CD14-positive monocyte (primary cell): ENCODE data around the gene KCNN3. TPM values are rescaled to one million over a fixed set of nuclear protein-coding genes. Genes with fewer than 3 reads are reported as not detected.

Source experiments
- DNase-seq, 3 donors: peaks; one replicate each; pipeline ENCODE4 v3.0.0-alpha.2; 2011 to 2022
- H2AFZ ChIP-seq: 2 replicates; pipeline ENCODE4 v1.6.0; 2012; ENCODE audit warnings: mild to moderate bottlenecking, low read depth, low read length, inconsistent platforms; ENCODE audit not compliant: insufficient read depth, poor library complexity, severe bottlenecking
- H3K27ac ChIP-seq, 2 donors: 1 replicate in 1 of 2; 2 replicates in 1 of 2; pipeline ENCODE4 v1.5.1; 2012 to 2013; ENCODE audit warnings: low read length in 2 of 2, control low read depth in 1 of 2, inconsistent platforms in 1 of 2, low read depth in 1 of 2, mild to moderate bottlenecking in 1 of 2
- H3K27me3 ChIP-seq, 2 donors: one replicate each; pipeline versions ENCODE4 v1.6.0 to v1.6.1; 2011 to 2013; ENCODE audit warnings: low read length in 2 of 2; ENCODE audit not compliant: control insufficient read depth in 2 of 2, insufficient read depth in 2 of 2
- H3K36me3 ChIP-seq, 2 donors: replicated peaks in 1 of 2; 1 replicate in 1 of 2; 2 replicates in 1 of 2; pipeline versions ENCODE4 v1.5.1 to v1.6.1; 2012 to 2013; ENCODE audit warnings: low read length in 2 of 2, control low read depth in 1 of 2, inconsistent platforms in 1 of 2, mild to moderate bottlenecking in 1 of 2; ENCODE audit not compliant: insufficient read depth in 2 of 2, control insufficient read depth in 1 of 2
- H3K4me1 ChIP-seq, 2 donors: 1 replicate in 1 of 2; 2 replicates in 1 of 2; pipeline versions ENCODE4 v1.5.1 to v1.6.1; 2012 to 2013; ENCODE audit warnings: low read length in 2 of 2, control low read depth in 1 of 2, inconsistent platforms in 1 of 2, mild to moderate bottlenecking in 1 of 2, moderate library complexity in 1 of 2; ENCODE audit not compliant: insufficient read depth in 2 of 2, control insufficient read depth in 1 of 2
- H3K4me2 ChIP-seq: replicated peaks from 2 replicates; pipeline ENCODE3; 2012; ENCODE audit warnings: low read length, moderate library complexity, mild to moderate bottlenecking; ENCODE audit not compliant: poor library complexity, severe bottlenecking; ENCODE audit errors: extremely low read depth
- H3K4me3 ChIP-seq, 3 experiments: fragments of 200-600 bp in 1 of 3; sonication (generic) in 1 of 3; replicated peaks in 1 of 3; 1 replicate in 2 of 3; 2 replicates in 1 of 3; pipeline ENCODE4 v1.5.1; 2011 to 2013; ENCODE audit warnings: low read length in 3 of 3, mild to moderate bottlenecking in 3 of 3, control low read depth in 2 of 3, low read depth in 2 of 3, inconsistent platforms in 1 of 3, moderate library complexity in 1 of 3
- H3K79me2 ChIP-seq: 2 replicates; pipeline ENCODE4 v1.6.0; 2012; ENCODE audit warnings: mild to moderate bottlenecking, control low read depth, inconsistent platforms, low read length, moderate library complexity; ENCODE audit not compliant: insufficient read depth
- H3K9ac ChIP-seq: 2 replicates; pipeline ENCODE4 v1.6.0; 2017; ENCODE audit warnings: low read length, mild to moderate bottlenecking; ENCODE audit not compliant: insufficient read depth, poor library complexity, severe bottlenecking
- H3K9me3 ChIP-seq, 2 donors: replicated peaks in 1 of 2; 1 replicate in 1 of 2; 2 replicates in 1 of 2; pipeline versions ENCODE4 v1.5.1 to v1.6.1; 2012 to 2013; ENCODE audit warnings: low read length in 2 of 2, control low read depth in 1 of 2; ENCODE audit not compliant: control insufficient read depth in 1 of 2, insufficient read depth in 1 of 2
- H4K20me1 ChIP-seq: 2 replicates; pipeline ENCODE4 v1.6.0; 2012; ENCODE audit warnings: mild to moderate bottlenecking, low read length, control low read depth, moderate library complexity; ENCODE audit not compliant: insufficient read depth
- H3K27ac Mint-ChIP-seq, 7 donors: one replicate each; pipeline ENCODE4 v1.8.0; 2020; ENCODE audit warnings: mild to moderate bottlenecking in 7 of 7, mixed read lengths in 7 of 7, moderate library complexity in 6 of 7, inconsistent platforms in 2 of 7
- H3K27me3 Mint-ChIP-seq, 3 donors: one replicate each; pipeline ENCODE4 v1.8.0; 2021 to 2022; ENCODE audit warnings: low read depth in 3 of 3, mild to moderate bottlenecking in 3 of 3, mixed read lengths in 3 of 3, moderate library complexity in 3 of 3, inconsistent platforms in 1 of 3
- H3K36me3 Mint-ChIP-seq, 2 donors: one replicate each; pipeline ENCODE4 v1.8.0; 2020; ENCODE audit warnings: mixed read lengths in 2 of 2, inconsistent platforms in 1 of 2, mild to moderate bottlenecking in 1 of 2
- H3K4me1 Mint-ChIP-seq: one replicate; pipeline ENCODE4 v1.8.0; 2020; ENCODE audit warnings: mild to moderate bottlenecking, mixed read lengths
- H3K4me3 Mint-ChIP-seq, 2 donors: one replicate each; pipeline ENCODE4 v1.8.0; 2020; ENCODE audit warnings: mild to moderate bottlenecking in 2 of 2, mixed read lengths in 2 of 2, moderate library complexity in 1 of 2
- H3K9me3 Mint-ChIP-seq, 7 donors: one replicate each; pipeline ENCODE4 v1.8.0; 2020 to 2022; ENCODE audit warnings: mixed read lengths in 7 of 7, mild to moderate bottlenecking in 6 of 7, moderate library complexity in 6 of 7, inconsistent platforms in 2 of 7
- WGBS: methylation state at CpG from one replicate; pipeline ENCODE4 v1.1.5; 2013; ENCODE audit warnings: missing lambda C conversion rate; ENCODE audit not compliant: insufficient coverage; 5-methylcytosine and 5-hydroxymethylcytosine counted together
- intact Hi-C, 2 donors: fragments of 100-400 bp; cut with micrococcal nuclease; formaldehyde crosslinking; loops; one replicate each; pipeline versions ENCODE4 v1.15.0 to v1.15.1; 2023
- polyA plus RNA-seq, 3 donors: library from polyadenylated mRNA; depleted of rRNA in 1 of 3; unstranded in 2 of 3; stranded (reverse) in 1 of 3; fragments of 300-500 nt in 2 of 3; fragments of >200 nt in 1 of 3; fragmentation: Illumina TruSeq in 2 of 3; gene quantifications; 1 replicate in 2 of 3; 2 replicates in 1 of 3; pipeline ENCODE4 v1.2.3, GENCODE V29; 2012 to 2021
- TF ChIP-seq, protein P1 (sequence below): fragments of 200-600 bp; IDR thresholded peaks from one replicate; pipeline ENCODE4 v1.8.0; 2022; ENCODE audit warnings: antibody characterized with exemption, mild to moderate bottlenecking

KCNN3 gene
- polyA plus RNA-seq, 3 donors: not detected

DNA sequence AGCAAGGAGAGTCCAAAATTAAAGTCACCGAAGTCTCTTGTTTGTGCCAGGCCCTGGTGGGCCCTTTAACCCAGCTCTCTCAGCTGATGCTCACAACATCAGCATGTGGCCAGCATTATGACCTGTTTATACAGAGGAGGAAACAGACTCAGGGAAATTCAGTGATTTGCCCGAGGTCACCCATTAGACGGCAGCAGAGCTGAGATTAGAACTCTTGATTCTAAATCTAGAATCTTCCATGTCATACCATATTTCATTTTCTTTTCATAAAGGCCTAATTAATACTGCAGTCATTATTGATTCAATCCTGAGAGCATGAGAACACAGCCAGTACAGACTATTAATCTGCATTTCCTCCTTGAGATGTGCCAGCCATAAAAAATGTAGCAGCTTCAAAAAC is 63.7 kb downstream of the KCNN3 start:
- intact Hi-C loops: no loop called here
- Histone ChIP-seq H3K27me3 (peaks cover 0 to 13% of the 10 kb centered on the region in 2 donors), H3K4me2 (no peak overlapping the region), H3K9me3 (no peaks in the 10 kb centered on the region), H3K36me3 (no peaks in the 10 kb centered on the region), H2AFZ (no peak overlapping the region), H3K9ac (no peak overlapping the region), H3K4me1 (no peaks in the 10 kb centered on the region), H3K4me3 (no peak overlapping the region), H3K79me2 (no peaks in the 10 kb centered on the region), H4K20me1 (no peaks in the 10 kb centered on the region), H3K27ac (no peak overlapping the region)
- Mint-ChIP-seq H3K9me3 (no peaks in the 10 kb centered on the region), H3K4me3 (no peak overlapping the region), H3K27me3 (peaks cover 15 to 23% (median 18%) of the 10 kb centered on the region in 3 donors), H3K27ac (no peak overlapping the region), H3K36me3 (no peaks in the 10 kb centered on the region), H3K4me1 (peaks cover 11% of the 10 kb centered on the region)
- TF ChIP-seq, protein P1, sequence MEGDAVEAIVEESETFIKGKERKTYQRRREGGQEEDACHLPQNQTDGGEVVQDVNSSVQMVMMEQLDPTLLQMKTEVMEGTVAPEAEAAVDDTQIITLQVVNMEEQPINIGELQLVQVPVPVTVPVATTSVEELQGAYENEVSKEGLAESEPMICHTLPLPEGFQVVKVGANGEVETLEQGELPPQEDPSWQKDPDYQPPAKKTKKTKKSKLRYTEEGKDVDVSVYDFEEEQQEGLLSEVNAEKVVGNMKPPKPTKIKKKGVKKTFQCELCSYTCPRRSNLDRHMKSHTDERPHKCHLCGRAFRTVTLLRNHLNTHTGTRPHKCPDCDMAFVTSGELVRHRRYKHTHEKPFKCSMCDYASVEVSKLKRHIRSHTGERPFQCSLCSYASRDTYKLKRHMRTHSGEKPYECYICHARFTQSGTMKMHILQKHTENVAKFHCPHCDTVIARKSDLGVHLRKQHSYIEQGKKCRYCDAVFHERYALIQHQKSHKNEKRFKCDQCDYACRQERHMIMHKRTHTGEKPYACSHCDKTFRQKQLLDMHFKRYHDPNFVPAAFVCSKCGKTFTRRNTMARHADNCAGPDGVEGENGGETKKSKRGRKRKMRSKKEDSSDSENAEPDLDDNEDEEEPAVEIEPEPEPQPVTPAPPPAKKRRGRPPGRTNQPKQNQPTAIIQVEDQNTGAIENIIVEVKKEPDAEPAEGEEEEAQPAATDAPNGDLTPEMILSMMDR: no peak
- DNase-seq: no peak
- no CpG with 5 or more reads among the region's 3 CpGs for WGBS

DNA sequence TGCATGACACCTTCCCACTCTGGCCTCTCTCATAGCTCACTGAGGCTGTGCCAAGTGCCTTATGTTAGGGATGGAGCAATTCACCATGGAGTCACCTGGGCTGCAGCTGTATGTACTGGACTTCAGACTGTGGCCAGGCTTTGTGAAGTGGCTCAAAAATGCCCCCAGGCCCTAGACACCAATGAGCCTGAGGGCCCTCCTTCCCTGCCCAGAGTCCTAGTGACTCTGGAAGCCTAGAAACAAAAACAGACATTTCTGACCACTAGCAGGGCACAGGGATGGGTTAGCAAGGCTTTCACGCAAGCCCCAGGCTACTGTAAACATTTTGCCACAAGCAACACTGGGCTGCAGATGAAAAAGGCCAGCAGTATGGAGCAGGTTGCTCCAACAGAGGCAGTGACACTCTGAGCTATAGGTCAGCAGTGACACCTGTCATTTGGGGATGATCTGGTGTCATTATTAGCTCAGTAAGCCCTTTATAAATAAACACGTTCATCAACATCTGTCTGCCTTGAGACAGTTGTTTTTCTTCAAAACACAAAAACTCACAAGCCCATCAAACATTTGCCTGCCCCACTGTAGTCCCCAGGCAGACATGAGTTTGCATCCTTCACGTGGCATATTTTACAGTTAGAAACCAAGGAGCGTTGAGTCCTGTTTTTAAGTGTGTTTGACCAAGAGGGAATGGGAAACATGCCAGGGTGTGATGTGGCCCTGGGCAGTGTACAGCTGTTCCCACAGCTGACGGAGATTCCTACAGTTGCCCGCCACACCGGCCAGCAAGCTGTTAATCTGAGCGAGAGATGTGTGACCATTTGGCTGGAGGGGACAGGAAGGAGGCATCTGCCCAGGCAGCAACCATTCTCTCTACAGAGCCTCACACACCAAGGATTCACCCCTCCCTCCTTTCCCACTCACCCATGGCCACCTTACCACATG is 66.8 kb downstream of the KCNN3 start:
- no peak overlapping the region for H3K4me3 Mint-ChIP-seq
- Histone ChIP-seq H3K36me3 (no peaks in the 10 kb centered on the region), H3K79me2 (no peaks in the 10 kb centered on the region), H2AFZ (no peak overlapping the region), H3K9ac (no peak overlapping the region), H4K20me1 (no peaks in the 10 kb centered on the region), H3K9me3 (no peaks in the 10 kb centered on the region), H3K4me2 (no peak overlapping the region), H3K4me3 (no peak overlapping the region), H3K4me1 (no peaks in the 10 kb centered on the region), H3K27me3 (peaks cover 0 to 13% of the 10 kb centered on the region in 2 donors), H3K27ac (no peak overlapping the region)
- 92% methylated on average over 4 of the region's 8 CpGs for WGBS
- intact Hi-C loops: no loop called here
- no peaks in the 10 kb centered on the region for H3K36me3 Mint-ChIP-seq
- H3K27ac Mint-ChIP-seq: no peak overlapping the region
- peaks cover 6% of the 10 kb centered on the region for H3K4me1 Mint-ChIP-seq
- peaks cover 12 to 25% (median 14%) of the 10 kb centered on the region in 3 donors for H3K27me3 Mint-ChIP-seq
- DNase-seq: no peak
- no peaks in the 10 kb centered on the region for H3K9me3 Mint-ChIP-seq
- TF ChIP-seq, protein P1: no peak
